ENCODE measurements around the gene DNAJC5G. TPM values are rescaled to one million over a fixed set of nuclear protein-coding genes. Genes with fewer than 3 reads are reported as not detected.

The DNAJC5G gene
- total and polyA plus RNA-seq, 2 donors (not counting 3 experiments of a cell fraction or from before 2014, with no cell fraction given) = 0.77 to 1.4 TPM

DNA sequence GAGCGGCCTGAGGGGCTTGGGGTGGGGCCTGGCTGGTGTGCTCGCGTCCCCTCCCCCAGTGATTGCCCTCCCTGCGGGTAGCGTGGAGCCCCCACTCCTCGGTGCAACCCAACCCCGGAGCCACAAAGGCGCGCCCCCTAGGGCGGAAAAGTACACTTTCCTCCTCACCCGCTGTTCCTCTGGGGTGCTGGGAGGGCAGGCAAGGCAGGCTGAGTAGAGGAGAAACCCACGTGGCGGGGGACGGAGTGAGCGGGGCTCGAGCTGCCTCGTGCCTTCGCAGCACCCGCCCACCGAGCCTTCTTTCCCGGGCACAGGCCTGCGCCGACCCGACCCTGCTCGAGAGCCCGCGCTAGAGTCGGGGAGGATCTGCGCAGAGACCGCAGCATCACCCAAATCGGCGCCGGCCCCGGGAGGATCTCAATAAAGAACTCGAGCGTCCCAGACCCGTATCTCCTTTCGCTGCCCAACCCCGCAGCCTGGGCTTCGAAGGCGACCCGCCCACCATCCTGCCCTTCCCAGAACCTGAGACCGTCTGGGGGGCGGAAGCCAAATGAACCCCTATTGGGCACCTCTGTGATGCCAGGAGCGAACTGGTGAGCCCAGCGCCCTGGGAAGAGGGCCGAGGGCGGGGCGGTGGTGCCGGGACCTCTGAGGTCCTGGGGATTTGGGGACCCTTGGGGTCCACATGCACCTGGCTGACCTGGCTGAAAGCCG, 31.5 kb downstream of the DNAJC5G start:
- H3K9me3 ChIP-seq (replicated peaks; ENCODE audit: control insufficient read depth, insufficient read depth, low read length) = no peaks in the 10 kb centered on the region
- no peak overlapping the region for H3K4me2 ChIP-seq (ENCODE audit: insufficient read depth, low read length)
- no peak overlapping the region for H2AFZ ChIP-seq (ENCODE audit: low read depth, low read length)
- dilution Hi-C loops (cut with MboI; ENCODE audit: extremely low pct_ligation_motif_present, low sequenced_read_pairs) (no loop called here), intact Hi-C loops (cut with micrococcal nuclease) (no loop called here)
- no peak overlapping the region for H3K9ac ChIP-seq (replicated peaks; ENCODE audit: extremely low read depth, insufficient read depth, low read length)
- BruUV-seq (replicated peaks) = no TSS peak
- peaks cover 25 to 41% of the 10 kb centered on the region in 2 experiments for H3K27me3 ChIP-seq (ENCODE audit: control insufficient read depth in 2 of 2, insufficient read depth in 2 of 2, low read length in 2 of 2)
- CTCF ChIA-PET = interaction anchor here (4.4 to 6.7 kb wide), 2 partner anchors 14 to 26 kb away, joined by 75 to 115 read pairs; partner anchors contain the start of gene TRIM54
- no peak overlapping the region for H3K4me3 ChIP-seq (replicated peaks in 1 of 3; ENCODE audit: insufficient read depth in 1 of 3, low read depth in 1 of 3, low read length in 3 of 3)
- TF ChIP-seq POLR2AphosphoS5 (IDR thresholded peaks at IDR 0.05; ENCODE audit: insufficient read depth, low read depth, low read length) (no peak), EZH2 (IDR thresholded peaks at IDR 0.05; ENCODE audit: borderline replicate concordance, low read depth, low read length, severe bottlenecking) (peak; percentile 28), MYC (IDR thresholded peaks at IDR 0.05; ENCODE audit: low read depth, low read length) (no peak), POLR2A (IDR thresholded peaks at IDR 0.05; ENCODE audit: low read depth, low read length) (no peak)
- H3K9me1 ChIP-seq (replicated peaks; ENCODE audit: control insufficient read depth, extremely low read depth, insufficient read depth, low read length) = no peaks in the 10 kb centered on the region
- no peaks in the 10 kb centered on the region for H4K20me1 ChIP-seq (replicated peaks; ENCODE audit: control insufficient read depth, extremely low read depth, insufficient read depth, low read length)
- H3K4me1 ChIP-seq (ENCODE audit: control insufficient read depth, extremely low read depth, insufficient read depth, low read length) = peaks cover 8% of the 10 kb centered on the region
- FAIRE-seq = no peak
- no peak overlapping the region for H3K27ac ChIP-seq (ENCODE audit: insufficient read depth, low read depth, low read length)
- no peaks in the 10 kb centered on the region for H3K36me3 ChIP-seq (ENCODE audit: control insufficient read depth in 2 of 2, extremely low read depth in 1 of 2, insufficient read depth in 2 of 2, low read length in 2 of 2)
- DNase-seq (ENCODE audit: low read depth, low spot score) = no peak
- POLR2A ChIA-PET = no interaction called here
- H3K79me2 ChIP-seq (ENCODE audit: control insufficient read depth, insufficient read depth, low read length) = no peaks in the 10 kb centered on the region

DNA sequence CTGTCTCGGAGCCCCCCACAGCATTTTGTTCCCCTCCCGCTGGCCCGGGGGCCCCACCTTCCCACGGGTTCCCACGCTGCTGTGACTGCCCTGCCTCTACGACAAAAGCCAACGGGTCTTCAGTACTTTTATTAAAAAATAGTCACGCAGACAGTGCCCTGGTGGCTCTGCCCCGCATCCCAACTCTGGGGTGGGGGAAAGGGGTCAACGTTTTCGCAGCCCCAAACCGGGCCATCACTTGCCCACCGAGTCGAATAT, 32.0 kb downstream of the DNAJC5G start:
- Histone ChIP-seq H3K36me3 (ENCODE audit: control insufficient read depth in 2 of 2, extremely low read depth in 1 of 2, insufficient read depth in 2 of 2, low read length in 2 of 2) (no peaks in the 10 kb centered on the region), H4K20me1 (replicated peaks; ENCODE audit: control insufficient read depth, extremely low read depth, insufficient read depth, low read length) (no peaks in the 10 kb centered on the region), H3K9me3 (replicated peaks; ENCODE audit: control insufficient read depth, insufficient read depth, low read length) (no peaks in the 10 kb centered on the region), H3K79me2 (ENCODE audit: control insufficient read depth, insufficient read depth, low read length) (no peaks in the 10 kb centered on the region), H3K4me1 (ENCODE audit: control insufficient read depth, extremely low read depth, insufficient read depth, low read length) (peaks cover 8% of the 10 kb centered on the region), H3K4me3 (replicated peaks in 1 of 3; ENCODE audit: insufficient read depth in 1 of 3, low read depth in 1 of 3, low read length in 3 of 3) (no peak overlapping the region), H3K27ac (ENCODE audit: insufficient read depth, low read depth, low read length) (no peak overlapping the region), H3K9ac (replicated peaks; ENCODE audit: extremely low read depth, insufficient read depth, low read length) (no peak overlapping the region), H3K4me2 (ENCODE audit: insufficient read depth, low read length) (no peak overlapping the region), H3K9me1 (replicated peaks; ENCODE audit: control insufficient read depth, extremely low read depth, insufficient read depth, low read length) (no peaks in the 10 kb centered on the region), H3K27me3 (ENCODE audit: control insufficient read depth in 2 of 2, insufficient read depth in 2 of 2, low read length in 2 of 2) (peaks cover 25 to 41% of the 10 kb centered on the region in 2 experiments), H2AFZ (ENCODE audit: low read depth, low read length) (no peak overlapping the region)
- no peak for DNase-seq (ENCODE audit: low read depth, low spot score)
- dilution Hi-C loops (cut with MboI; ENCODE audit: extremely low pct_ligation_motif_present, low sequenced_read_pairs) = no loop called here
- no TSS peak for BruUV-seq (replicated peaks)
- FAIRE-seq = no peak
- TF ChIP-seq FOS (IDR thresholded peaks at IDR 0.05; ENCODE audit: borderline replicate concordance, insufficient read depth, low read length) (no peak), MAX (IDR thresholded peaks at IDR 0.05; ENCODE audit: insufficient read depth, insufficient read length) (no peak), POLR2AphosphoS5 (IDR thresholded peaks at IDR 0.05; ENCODE audit: insufficient read depth, low read depth, low read length) (no peak), JUN (IDR thresholded peaks at IDR 0.05; ENCODE audit: borderline replicate concordance, insufficient read depth, insufficient read length, low read depth) (no peak), MYC (IDR thresholded peaks at IDR 0.05; ENCODE audit: low read depth, low read length) (no peak), EZH2 (IDR thresholded peaks at IDR 0.05; ENCODE audit: borderline replicate concordance, low read depth, low read length, severe bottlenecking) (no peak), GATA2 (IDR thresholded peaks at IDR 0.05; ENCODE audit: insufficient read depth, insufficient read length, low read depth, low read length) (no peak), POLR2A (IDR thresholded peaks at IDR 0.05; ENCODE audit: low read depth, low read length) (no peak)
- TF ChIP-seq, protein P1, sequence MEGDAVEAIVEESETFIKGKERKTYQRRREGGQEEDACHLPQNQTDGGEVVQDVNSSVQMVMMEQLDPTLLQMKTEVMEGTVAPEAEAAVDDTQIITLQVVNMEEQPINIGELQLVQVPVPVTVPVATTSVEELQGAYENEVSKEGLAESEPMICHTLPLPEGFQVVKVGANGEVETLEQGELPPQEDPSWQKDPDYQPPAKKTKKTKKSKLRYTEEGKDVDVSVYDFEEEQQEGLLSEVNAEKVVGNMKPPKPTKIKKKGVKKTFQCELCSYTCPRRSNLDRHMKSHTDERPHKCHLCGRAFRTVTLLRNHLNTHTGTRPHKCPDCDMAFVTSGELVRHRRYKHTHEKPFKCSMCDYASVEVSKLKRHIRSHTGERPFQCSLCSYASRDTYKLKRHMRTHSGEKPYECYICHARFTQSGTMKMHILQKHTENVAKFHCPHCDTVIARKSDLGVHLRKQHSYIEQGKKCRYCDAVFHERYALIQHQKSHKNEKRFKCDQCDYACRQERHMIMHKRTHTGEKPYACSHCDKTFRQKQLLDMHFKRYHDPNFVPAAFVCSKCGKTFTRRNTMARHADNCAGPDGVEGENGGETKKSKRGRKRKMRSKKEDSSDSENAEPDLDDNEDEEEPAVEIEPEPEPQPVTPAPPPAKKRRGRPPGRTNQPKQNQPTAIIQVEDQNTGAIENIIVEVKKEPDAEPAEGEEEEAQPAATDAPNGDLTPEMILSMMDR (IDR thresholded peaks at IDR 0.05; ENCODE audit: extremely low read depth in 1 of 2, insufficient read depth in 1 of 2, low read depth in 1 of 2, low read length in 2 of 2) = no peak
- POLR2A ChIA-PET = no interaction called here
- intact Hi-C loops (cut with micrococcal nuclease) = no loop called here
- CTCF ChIA-PET = interaction anchor here (6.7 kb wide), 1 partner anchor 27 kb away, joined by 115 read pairs; the partner anchor contains the start of gene TRIM54

All from endothelial cell of umbilical vein (primary cell).